Left lung (tissue), 14 donors: ENCODE data around the gene DSG2. TPM values are rescaled to one million over a fixed set of nuclear protein-coding genes. Genes with fewer than 3 reads are reported as not detected.

Source experiments
- ATAC-seq: fragments of 200-7000 bp; cut with Tn5 transposase; one replicate; pipeline ENCODE4 v1.9.1; 2020; ENCODE audit warnings: moderate library complexity
- DNase-seq, 4 donors: peaks; one replicate each; pipeline ENCODE4 v3.0.0-alpha.2; 2013 to 2020
- H3K27ac ChIP-seq, 2 donors: fragments of 200-600 bp; sonication (generic) in 1 of 2; one replicate each; pipeline versions ENCODE4 v1.5.0 to v1.8.0; 2020 to 2021
- H3K27me3 ChIP-seq, 2 donors: fragments of 200-600 bp; sonication (generic) in 1 of 2; one replicate each; pipeline versions ENCODE4 v1.5.0 to v1.8.0; 2020 to 2021
- H3K36me3 ChIP-seq, 2 donors: fragments of 200-600 bp; sonication (generic) in 1 of 2; one replicate each; pipeline versions ENCODE4 v1.5.0 to v1.8.0; 2020 to 2021
- H3K4me1 ChIP-seq, 2 donors: fragments of 200-600 bp; one replicate each; pipeline ENCODE4 v1.8.0; 2021
- H3K4me3 ChIP-seq, 2 donors: fragments of 200-600 bp; sonication (generic) in 1 of 2; one replicate each; pipeline versions ENCODE4 v1.5.0 to v1.8.0; 2020 to 2021; ENCODE audit warnings: mild to moderate bottlenecking in 1 of 2
- H3K9me3 ChIP-seq, 2 donors: fragments of 200-600 bp; sonication (generic) in 1 of 2; one replicate each; pipeline versions ENCODE4 v1.5.0 to v1.8.0; 2020 to 2021
- intact Hi-C, 2 donors: fragments of 100-400 bp; cut with DNase I; formaldehyde crosslinking; loops; one replicate each; pipeline versions ENCODE4 v1.11.2 to v1.14.2; 2022
- long read RNA-seq, 12 donors: library from polyadenylated mRNA in 2 of 12; unstranded in 2 of 12; transcript quantifications; one replicate each; pipeline ENCODE4 v2.0.0 and lab custom pipeline, GENCODE V29; 2019 to 2026
- polyA plus RNA-seq, 6 donors: library from polyadenylated mRNA; unstranded; fragments of 120-200 nt; gene quantifications; one replicate each; pipeline ENCODE4 v1.2.1, GENCODE V29; 2013; ENCODE audit not compliant: insufficient read length in 6 of 6
- total RNA-seq, 2 donors: library from RNA; stranded (reverse); fragmentation: NEBNext Ultra II Directional; extraction: Animal tissue kit (Norgen Biotek cat#: 25700); gene quantifications; one replicate each; pipeline ENCODE4 v1.2.1, GENCODE V29; 2021
- TF ChIP-seq, protein P1 (sequence below), 2 donors: fragments of 200-600 bp; sonication (generic) in 1 of 2; IDR thresholded peaks; one replicate each; pipeline versions ENCODE4 v1.5.0 to v1.8.0; 2021; ENCODE audit warnings: antibody characterized with exemption in 2 of 2
- donor health status: DM: no; HTN: yes; CAD: no.
- donor health status: DM: no; HTN: no; CAD: no.

Gene DSG2
- total RNA-seq (10 to 100 TPM; 39.4 to 66.0 TPM), polyA plus RNA-seq (10 to 100 TPM; 36.2 to 45.0 (median 42.3) TPM)
- long read RNA-seq, donor 1, full-length matches to known transcripts = 5 of 5 reads
- long read RNA-seq, donor 1, partial matches to known transcripts = 0 of 5 reads
- long read RNA-seq, donor 1, other reads (novel, unspliced or antisense) = 0 of 5 reads
- long read RNA-seq, donor 2, full-length matches to known transcripts = 2 of 2 reads
- long read RNA-seq, donor 2, partial matches to known transcripts = 0 of 2 reads
- long read RNA-seq, donor 2, other reads (novel, unspliced or antisense) = 0 of 2 reads
- long read RNA-seq, donor 3, full-length matches to known transcripts = 4 of 4 reads
- long read RNA-seq, donor 3, partial matches to known transcripts = 0 of 4 reads
- long read RNA-seq, donor 3, other reads (novel, unspliced or antisense) = 0 of 4 reads
- long read RNA-seq, donor 4, partial matches to known transcripts = 3 of 5 reads
- long read RNA-seq, donor 4, other reads (novel, unspliced or antisense) = 2 of 5 reads
- long read RNA-seq, donor 5, full-length matches to known transcripts = 4 of 4 reads
- long read RNA-seq, donor 5, partial matches to known transcripts = 0 of 4 reads
- long read RNA-seq, donor 5, other reads (novel, unspliced or antisense) = 0 of 4 reads
- long read RNA-seq, donor 6, full-length matches to known transcripts = 7 of 7 reads
- long read RNA-seq, donor 6, partial matches to known transcripts = 0 of 7 reads
- long read RNA-seq, donor 6, other reads (novel, unspliced or antisense) = 0 of 7 reads
- long read RNA-seq, donor 7, full-length matches to known transcripts = 3 of 3 reads
- long read RNA-seq, donor 7, partial matches to known transcripts = 0 of 3 reads
- long read RNA-seq, donor 7, other reads (novel, unspliced or antisense) = 0 of 3 reads
- long read RNA-seq, donor 8, full-length matches to known transcripts = 4 of 4 reads
- long read RNA-seq, donor 8, partial matches to known transcripts = 0 of 4 reads
- long read RNA-seq, donor 8, other reads (novel, unspliced or antisense) = 0 of 4 reads
- long read RNA-seq, donor 9, full-length matches to known transcripts = 1 of 1 reads
- long read RNA-seq, donor 9, partial matches to known transcripts = 0 of 1 reads
- long read RNA-seq, donor 9, other reads (novel, unspliced or antisense) = 0 of 1 reads
- long read RNA-seq, donor 10, partial matches to known transcripts = 0 of 2 reads
- long read RNA-seq, donor 10, other reads (novel, unspliced or antisense) = 2 of 2 reads
- long read RNA-seq, donor 11 = 0 reads
- long read RNA-seq, donor 12, full-length matches to known transcripts = 3 of 3 reads
- long read RNA-seq, donor 12, partial matches to known transcripts = 0 of 3 reads
- long read RNA-seq, donor 12, other reads (novel, unspliced or antisense) = 0 of 3 reads

DNA sequence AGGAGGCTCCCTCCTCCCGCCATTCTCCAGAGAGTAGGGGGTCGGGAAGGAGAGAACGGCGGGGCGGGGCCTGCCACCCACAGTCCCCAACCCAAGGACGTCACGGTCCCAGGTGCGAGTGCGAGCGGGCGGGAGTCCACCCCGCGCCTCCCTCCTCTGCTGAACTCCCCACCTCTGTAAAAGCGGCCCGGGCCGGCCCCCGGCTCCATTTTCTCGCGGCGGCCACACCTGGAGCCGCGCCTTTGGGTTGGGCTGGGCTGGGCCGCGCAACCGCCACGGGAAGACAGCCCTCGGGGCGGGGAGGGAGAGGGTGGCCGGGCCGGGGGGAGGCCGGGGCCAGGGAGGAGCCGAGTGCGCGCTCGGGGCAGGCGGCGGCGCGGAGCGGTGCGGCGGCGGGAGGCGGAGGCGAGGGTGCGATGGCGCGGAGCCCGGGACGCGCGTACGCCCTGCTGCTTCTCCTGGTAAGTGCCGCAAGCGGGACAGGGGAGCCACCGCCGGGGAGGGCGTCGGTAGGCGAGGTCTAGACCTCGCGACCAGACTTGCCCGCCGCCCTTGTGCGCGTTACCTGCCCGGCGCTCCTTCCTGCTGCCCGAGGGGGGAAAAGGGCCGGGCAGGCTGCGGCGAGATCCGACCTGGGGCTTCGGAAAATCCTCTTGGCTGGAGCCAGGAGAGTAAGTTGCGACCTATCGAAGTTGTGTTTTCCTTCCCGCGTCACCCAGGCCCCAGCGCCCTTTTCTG is at the start of gene DSG2:
Gene DSG2 (plus strand): TSS at position 342 of the 738 bp plus-strand sequence. CDS start 75 bp downstream, at position 417.
- no peaks in the 10 kb centered on the region for H3K36me3 ChIP-seq
- DNase-seq (peak; percentile 60 to 92 (median 72)), ATAC-seq (peak; percentile 96)
- no peaks in the 10 kb centered on the region for H3K9me3 ChIP-seq
- H3K27ac ChIP-seq = peak within 1 kb of the TSS; percentile 73 to 74
- H3K4me1 ChIP-seq = peaks cover 0 to 10% of the 10 kb centered on the region in 2 donors
- H3K4me3 ChIP-seq = peak within 1 kb of the TSS; percentile 37 to 45
- TF ChIP-seq, protein P1, sequence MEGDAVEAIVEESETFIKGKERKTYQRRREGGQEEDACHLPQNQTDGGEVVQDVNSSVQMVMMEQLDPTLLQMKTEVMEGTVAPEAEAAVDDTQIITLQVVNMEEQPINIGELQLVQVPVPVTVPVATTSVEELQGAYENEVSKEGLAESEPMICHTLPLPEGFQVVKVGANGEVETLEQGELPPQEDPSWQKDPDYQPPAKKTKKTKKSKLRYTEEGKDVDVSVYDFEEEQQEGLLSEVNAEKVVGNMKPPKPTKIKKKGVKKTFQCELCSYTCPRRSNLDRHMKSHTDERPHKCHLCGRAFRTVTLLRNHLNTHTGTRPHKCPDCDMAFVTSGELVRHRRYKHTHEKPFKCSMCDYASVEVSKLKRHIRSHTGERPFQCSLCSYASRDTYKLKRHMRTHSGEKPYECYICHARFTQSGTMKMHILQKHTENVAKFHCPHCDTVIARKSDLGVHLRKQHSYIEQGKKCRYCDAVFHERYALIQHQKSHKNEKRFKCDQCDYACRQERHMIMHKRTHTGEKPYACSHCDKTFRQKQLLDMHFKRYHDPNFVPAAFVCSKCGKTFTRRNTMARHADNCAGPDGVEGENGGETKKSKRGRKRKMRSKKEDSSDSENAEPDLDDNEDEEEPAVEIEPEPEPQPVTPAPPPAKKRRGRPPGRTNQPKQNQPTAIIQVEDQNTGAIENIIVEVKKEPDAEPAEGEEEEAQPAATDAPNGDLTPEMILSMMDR (IDR thresholded peaks at IDR 0.05) = no peak
- intact Hi-C loops = no loop called here
- H3K27me3 ChIP-seq = peaks cover 16 to 52% of the 10 kb centered on the region in 2 donors

DNA sequence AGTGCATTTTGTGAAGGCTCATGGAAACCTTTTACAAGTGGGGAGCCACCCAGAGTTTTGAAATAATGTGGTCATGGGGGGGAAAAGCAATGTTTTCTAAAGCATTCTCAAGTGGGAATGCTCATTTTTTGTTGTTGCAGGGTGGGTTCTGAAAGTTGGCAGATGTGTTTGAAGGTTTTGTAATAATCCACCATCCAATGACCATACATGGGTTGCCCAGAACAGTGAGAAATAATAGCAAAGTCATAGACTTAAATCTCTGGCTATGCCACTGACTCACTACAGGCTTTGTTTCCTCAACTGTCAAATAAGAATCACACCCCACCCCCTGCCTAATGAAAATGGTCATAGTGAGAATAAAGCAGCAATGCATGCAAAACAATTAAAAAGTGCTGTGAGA is 47.6 kb upstream of the DSG2 start:
- H3K4me1 ChIP-seq = no peaks in the 10 kb centered on the region
- H3K36me3 ChIP-seq = no peaks in the 10 kb centered on the region
- no peaks in the 10 kb centered on the region for H3K9me3 ChIP-seq
- no peaks in the 10 kb centered on the region for H3K27me3 ChIP-seq
- DNase-seq = no peak
- TF ChIP-seq, protein P1 (IDR thresholded peaks at IDR 0.05) = no peak
- intact Hi-C loops = no loop called here
- no peak overlapping the region for H3K27ac ChIP-seq
- no peak overlapping the region for H3K4me3 ChIP-seq
- no peak for ATAC-seq

DNA sequence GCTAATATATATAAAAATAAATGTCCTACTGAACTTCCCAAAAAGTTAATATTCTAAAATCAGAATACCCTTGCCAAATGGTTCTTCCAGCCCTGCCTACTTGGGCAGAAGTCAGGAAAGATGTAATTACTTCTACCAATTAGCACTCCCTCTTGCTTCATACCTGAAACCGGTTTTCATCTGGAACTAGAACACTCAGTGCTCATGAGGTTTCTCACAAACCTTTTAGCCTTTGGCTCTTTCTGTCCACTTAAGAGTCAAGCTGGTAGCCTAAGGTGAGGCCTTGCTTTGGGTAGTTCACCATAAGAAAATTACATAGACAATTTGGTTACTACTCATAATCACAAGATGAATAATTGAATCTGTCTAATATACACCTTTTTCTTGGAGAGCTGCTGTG is 46.4 kb upstream of the DSG2 start:
- no peak for ATAC-seq
- H3K27me3 ChIP-seq = no peaks in the 10 kb centered on the region
- intact Hi-C loops = no loop called here
- no peak for DNase-seq
- no peak overlapping the region for H3K4me3 ChIP-seq
- no peaks in the 10 kb centered on the region for H3K9me3 ChIP-seq
- H3K4me1 ChIP-seq = no peaks in the 10 kb centered on the region
- H3K36me3 ChIP-seq = no peaks in the 10 kb centered on the region
- TF ChIP-seq, protein P1 (IDR thresholded peaks at IDR 0.05) = no peak
- H3K27ac ChIP-seq = no peak overlapping the region

DNA sequence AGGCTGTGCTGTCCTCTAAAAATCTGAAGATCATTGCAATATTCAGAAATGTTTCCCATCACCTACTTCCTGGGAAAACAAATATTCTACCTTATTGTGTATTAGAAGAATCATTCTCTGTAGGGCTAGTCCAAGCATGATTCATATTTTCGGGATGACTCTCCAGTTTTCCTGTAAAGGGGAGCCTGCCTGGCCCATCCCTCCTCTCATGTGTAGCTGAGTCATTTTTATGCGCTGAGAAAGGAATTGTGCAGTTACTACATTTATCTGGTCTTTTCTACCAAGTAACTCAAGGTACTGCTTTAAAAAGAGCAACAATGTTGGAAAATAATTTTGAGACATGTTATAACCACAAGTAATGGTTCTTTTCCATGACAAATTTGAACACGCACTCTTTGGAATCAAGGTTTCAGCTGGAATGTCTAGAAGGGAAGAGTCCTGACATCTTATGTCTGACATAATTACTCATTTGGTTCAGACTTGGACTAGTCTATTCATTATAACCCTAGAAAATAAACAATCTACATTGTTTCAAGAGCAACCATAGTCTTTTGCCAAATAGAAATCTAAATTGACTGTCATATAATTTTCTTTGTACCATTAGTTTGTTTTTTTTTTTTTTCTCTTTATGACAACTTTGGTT is 43.8 kb upstream of the DSG2 start:
- intact Hi-C loops = no loop called here
- TF ChIP-seq, protein P1 (IDR thresholded peaks at IDR 0.05) = no peak
- peak; percentile 69 for ATAC-seq

More for the DNA sequence above, 43.8 kb upstream of the DSG2 start:
- Histone ChIP-seq H3K27me3 (no peaks in the 10 kb centered on the region), H3K27ac (no peak overlapping the region), H3K4me3 (no peak overlapping the region), H3K36me3 (no peaks in the 10 kb centered on the region), H3K9me3 (no peaks in the 10 kb centered on the region), H3K4me1 (no peaks in the 10 kb centered on the region)
- DNase-seq = no peak
